WTC11 (cell line): Measurements from ENCODE around the gene ALK.

ENCODE experiments used
- CREB1 ChIP-seq: sonication (generic); formaldehyde crosslinking; IDR thresholded peaks from 2 replicates; pipeline ENCODE4 v1.8.0; 2023; ENCODE audit warnings: mild to moderate bottlenecking, missing genetic modification reagents
- ESRRA ChIP-seq: sonication (generic); formaldehyde crosslinking; IDR thresholded peaks from 2 replicates; pipeline ENCODE4 v1.8.1; 2022; ENCODE audit warnings: mild to moderate bottlenecking, missing genetic modification reagents, borderline replicate concordance
- GABPB1 ChIP-seq: sonication (generic); formaldehyde crosslinking; IDR thresholded peaks from 2 replicates; pipeline ENCODE4 v1.8.1; 2023; ENCODE audit warnings: mild to moderate bottlenecking, missing genetic modification reagents
- NFATC4 ChIP-seq: fragments of 250-450 bp; sonication (Bioruptor Pico); IDR thresholded peaks from 2 replicates; pipeline ENCODE4 v1.9.0; 2021; ENCODE audit warnings: mild to moderate bottlenecking
- NR2C2 ChIP-seq: sonication (generic); formaldehyde crosslinking; IDR thresholded peaks from 2 replicates; pipeline ENCODE4 v1.8.0; 2022; ENCODE audit warnings: mild to moderate bottlenecking, missing genetic modification reagents
- PRRX2 ChIP-seq: fragments of 250-450 bp; sonication (Bioruptor Pico); IDR thresholded peaks from 2 replicates; pipeline ENCODE4 v1.8.0; 2021; ENCODE audit warnings: mild to moderate bottlenecking
- SMAD4 ChIP-seq: sonication (generic); formaldehyde crosslinking; IDR thresholded peaks from 2 replicates; pipeline ENCODE4 v1.8.0; 2022; ENCODE audit warnings: mild to moderate bottlenecking, missing genetic modification reagents
- STAT6 ChIP-seq: sonication (generic); formaldehyde crosslinking; conservative IDR thresholded peaks from 2 replicates; pipeline ENCODE4 v1.8.1; 2023; ENCODE audit warnings: mild to moderate bottlenecking, low read depth, missing genetic modification reagents, moderate library complexity
- TEAD4 ChIP-seq: sonication (generic); formaldehyde crosslinking; IDR thresholded peaks from 2 replicates; pipeline ENCODE4 v1.8.0; 2022; ENCODE audit warnings: mild to moderate bottlenecking, missing genetic modification reagents
- ZNF121 ChIP-seq: sonication (generic); formaldehyde crosslinking; IDR thresholded peaks from 2 replicates; pipeline ENCODE4 v1.8.0; 2023; ENCODE audit warnings: missing genetic modification reagents
- TF ChIP-seq, protein P1 (sequence below): fragments of 200-600 bp; IDR thresholded peaks from 2 replicates; pipeline ENCODE4 v1.8.0; 2022; ENCODE audit warnings: antibody characterized with exemption

GRCh38 chr2:29729401-29729800, 192.0 kb downstream of the ALK start:
- no peak for TF ChIP-seq PRRX2
- no peak for TF ChIP-seq NR2C2 (CRISPR knock-in tag)
- no peak for TF ChIP-seq STAT6 (CRISPR knock-in tag)
- no peak for TF ChIP-seq ESRRA
- TF ChIP-seq, protein P1, sequence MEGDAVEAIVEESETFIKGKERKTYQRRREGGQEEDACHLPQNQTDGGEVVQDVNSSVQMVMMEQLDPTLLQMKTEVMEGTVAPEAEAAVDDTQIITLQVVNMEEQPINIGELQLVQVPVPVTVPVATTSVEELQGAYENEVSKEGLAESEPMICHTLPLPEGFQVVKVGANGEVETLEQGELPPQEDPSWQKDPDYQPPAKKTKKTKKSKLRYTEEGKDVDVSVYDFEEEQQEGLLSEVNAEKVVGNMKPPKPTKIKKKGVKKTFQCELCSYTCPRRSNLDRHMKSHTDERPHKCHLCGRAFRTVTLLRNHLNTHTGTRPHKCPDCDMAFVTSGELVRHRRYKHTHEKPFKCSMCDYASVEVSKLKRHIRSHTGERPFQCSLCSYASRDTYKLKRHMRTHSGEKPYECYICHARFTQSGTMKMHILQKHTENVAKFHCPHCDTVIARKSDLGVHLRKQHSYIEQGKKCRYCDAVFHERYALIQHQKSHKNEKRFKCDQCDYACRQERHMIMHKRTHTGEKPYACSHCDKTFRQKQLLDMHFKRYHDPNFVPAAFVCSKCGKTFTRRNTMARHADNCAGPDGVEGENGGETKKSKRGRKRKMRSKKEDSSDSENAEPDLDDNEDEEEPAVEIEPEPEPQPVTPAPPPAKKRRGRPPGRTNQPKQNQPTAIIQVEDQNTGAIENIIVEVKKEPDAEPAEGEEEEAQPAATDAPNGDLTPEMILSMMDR, result no peak
- TF ChIP-seq GABPB1, result no peak
- TF ChIP-seq SMAD4 (CRISPR knock-in tag), result no peak
- TF ChIP-seq ZNF121 (CRISPR knock-in tag), result no peak
- no peak for TF ChIP-seq NFATC4 (CRISPR knock-in tag)
- no peak for TF ChIP-seq TEAD4 (CRISPR knock-in tag)
- no peak for TF ChIP-seq CREB1 (CRISPR knock-in tag)
